NCI-H446 (cell line): Measurements from ENCODE around the gene BCOR.

Source experiments
- DNase-seq, 2 experiments: peaks; one replicate each; lab custom pipeline; 2025; lab: John Stamatoyannopoulos, UW

Gene BCOR

GRCh38 chrX:40003428-40004245 is 94.1 kb downstream of the BCOR start:
- no peak for DNase-seq

GRCh38 chrX:40003071-40003427 is 94.7 kb downstream of the BCOR start:
- no peak for DNase-seq
